Astrocyte (in vitro differentiated cells and primary cell): ENCODE measurements around the gene KRT6B. TPM values are rescaled to one million over a fixed set of nuclear protein-coding genes. Genes with fewer than 3 reads are reported as not detected.

ENCODE experiments used
- DNase-seq: peaks from one replicate; pipeline ENCODE4 v3.0.0-alpha.2; 2010; ENCODE audit warnings: low read depth
- FAIRE-seq: peaks from 2 replicates; lab custom pipeline; 2011; peaks lifted over from hg19 to GRCh38; lab: Jason Lieb, UNC
- H2AFZ ChIP-seq: 2 replicates; pipeline ENCODE4 v1.6.0; 2012; ENCODE audit warnings: low read depth, low read length, inconsistent platforms
- H3K27ac ChIP-seq: 2 replicates; pipeline ENCODE4 v1.5.1; 2011; ENCODE audit warnings: low read depth, low read length, inconsistent platforms
- H3K27me3 ChIP-seq: 2 replicates; pipeline ENCODE4 v1.6.0; 2011; ENCODE audit warnings: low read length, inconsistent platforms; ENCODE audit not compliant: insufficient read depth
- H3K36me3 ChIP-seq: 2 replicates; pipeline ENCODE4 v1.5.1; 2011; ENCODE audit warnings: low read length, inconsistent platforms; ENCODE audit not compliant: insufficient read depth
- H3K4me1 ChIP-seq: 2 replicates; pipeline ENCODE4 v1.5.1; 2011; ENCODE audit warnings: low read length, inconsistent platforms; ENCODE audit not compliant: insufficient read depth
- H3K4me2 ChIP-seq: 2 replicates; pipeline ENCODE4 v1.6.0; 2012; ENCODE audit warnings: low read length, inconsistent platforms
- H3K4me3 ChIP-seq: 2 replicates; pipeline ENCODE4 v1.5.1; 2011; ENCODE audit warnings: low read depth, mild to moderate bottlenecking, low read length, inconsistent platforms; ENCODE audit not compliant: insufficient read depth
- H3K79me2 ChIP-seq: 2 replicates; pipeline ENCODE4 v1.6.0; 2012; ENCODE audit warnings: mild to moderate bottlenecking, low read length, inconsistent platforms; ENCODE audit not compliant: insufficient read depth
- H3K9ac ChIP-seq: 2 replicates; pipeline ENCODE4 v1.6.0; 2012; ENCODE audit warnings: mild to moderate bottlenecking, low read length, inconsistent platforms
- H3K9me3 ChIP-seq: 2 replicates; pipeline ENCODE4 v1.5.1; 2012; ENCODE audit warnings: low read depth, mild to moderate bottlenecking, low read length, inconsistent platforms; ENCODE audit not compliant: insufficient read depth
- H4K20me1 ChIP-seq: 2 replicates; pipeline ENCODE4 v1.6.0; 2012; ENCODE audit warnings: low read length, inconsistent platforms; ENCODE audit not compliant: insufficient read depth
- H3K27ac Mint-ChIP-seq: one replicate; pipeline ENCODE4 v1.8.0; 2021; ENCODE audit warnings: mild to moderate bottlenecking, mixed read lengths; ENCODE audit not compliant: unreplicated experiment
- H3K27me3 Mint-ChIP-seq: one replicate; pipeline ENCODE4 v1.8.0; 2021; ENCODE audit warnings: low read depth, mixed read lengths; ENCODE audit not compliant: unreplicated experiment
- H3K36me3 Mint-ChIP-seq: one replicate; pipeline ENCODE4 v1.8.0; 2021; ENCODE audit warnings: low read depth, mixed read lengths; ENCODE audit not compliant: unreplicated experiment
- H3K4me1 Mint-ChIP-seq: one replicate; pipeline ENCODE4 v1.8.0; 2021; ENCODE audit warnings: low read depth, mixed read lengths; ENCODE audit not compliant: unreplicated experiment
- H3K4me3 Mint-ChIP-seq: one replicate; pipeline ENCODE4 v1.8.0; 2021; ENCODE audit warnings: mild to moderate bottlenecking, moderate library complexity, mixed read lengths; ENCODE audit not compliant: unreplicated experiment
- H3K9me3 Mint-ChIP-seq: one replicate; pipeline ENCODE4 v1.8.0; 2021; ENCODE audit warnings: mild to moderate bottlenecking, mixed read lengths; ENCODE audit not compliant: unreplicated experiment
- EZH2 ChIP-seq: IDR thresholded peaks from 2 replicates; pipeline ENCODE4 v1.6.1; 2012; ENCODE audit warnings: mild to moderate bottlenecking, low read length, inconsistent platforms; ENCODE audit not compliant: insufficient read depth
- total RNA-seq: library from RNA; stranded (reverse); gene quantifications from 2 replicates; pipeline ENCODE4 v1.2.1, GENCODE V29; 2021
- TF ChIP-seq, protein P1 (sequence below): IDR thresholded peaks from 2 replicates; pipeline ENCODE4 v1.5.1; 2011; ENCODE audit warnings: low read depth, mild to moderate bottlenecking, inconsistent platforms, low read length, moderate library complexity; ENCODE audit not compliant: insufficient read depth

KRT6B gene
- total RNA-seq, 1 donor from 2014 or later, result not detected

DNA sequence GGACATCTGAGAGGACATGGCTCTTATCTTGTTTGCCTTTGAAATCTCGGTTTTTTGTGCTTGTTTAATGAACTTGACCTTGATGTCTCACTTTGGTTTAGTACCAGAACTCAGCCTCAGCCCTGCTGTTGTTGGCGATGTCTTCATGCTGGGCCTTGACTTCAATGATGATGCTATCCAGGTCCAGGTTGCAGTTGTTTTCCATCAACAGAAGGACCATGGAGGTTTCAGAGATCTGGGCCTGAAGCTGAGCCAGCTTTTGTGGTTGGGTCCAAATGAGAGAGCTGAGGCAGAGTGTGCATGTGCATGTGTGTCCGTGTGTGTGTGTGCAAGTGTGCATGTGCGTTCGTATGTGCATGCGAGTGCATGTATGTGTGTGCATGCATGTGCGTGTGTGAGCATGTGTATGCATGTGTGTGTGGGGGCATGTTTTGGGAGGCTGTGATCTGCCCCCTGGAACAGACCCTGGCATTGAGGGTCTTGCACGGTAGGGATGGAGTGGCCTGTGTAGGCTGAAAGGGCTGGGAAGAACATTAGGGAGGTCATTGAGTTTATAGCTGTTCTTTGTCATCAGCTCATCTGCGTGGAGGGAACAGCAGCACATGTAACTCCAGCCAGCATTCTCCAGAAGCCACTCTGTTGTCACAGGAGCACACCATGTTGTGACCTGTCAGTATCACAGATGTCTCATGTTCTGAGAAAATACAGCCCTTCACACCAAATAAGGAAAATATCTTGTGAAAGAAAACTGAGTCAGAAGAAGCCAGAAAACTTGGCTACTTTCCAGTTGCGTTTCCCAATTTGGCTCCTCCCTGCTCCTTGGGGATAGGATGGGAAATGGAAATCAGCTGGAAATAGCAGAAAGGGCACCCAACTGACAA lies 35.8 kb downstream of the KRT6B start:
- no peak overlapping the region for H3K4me3 ChIP-seq
- FAIRE-seq (no peak), DNase-seq (peak; percentile 55)
- TF ChIP-seq, protein P1, sequence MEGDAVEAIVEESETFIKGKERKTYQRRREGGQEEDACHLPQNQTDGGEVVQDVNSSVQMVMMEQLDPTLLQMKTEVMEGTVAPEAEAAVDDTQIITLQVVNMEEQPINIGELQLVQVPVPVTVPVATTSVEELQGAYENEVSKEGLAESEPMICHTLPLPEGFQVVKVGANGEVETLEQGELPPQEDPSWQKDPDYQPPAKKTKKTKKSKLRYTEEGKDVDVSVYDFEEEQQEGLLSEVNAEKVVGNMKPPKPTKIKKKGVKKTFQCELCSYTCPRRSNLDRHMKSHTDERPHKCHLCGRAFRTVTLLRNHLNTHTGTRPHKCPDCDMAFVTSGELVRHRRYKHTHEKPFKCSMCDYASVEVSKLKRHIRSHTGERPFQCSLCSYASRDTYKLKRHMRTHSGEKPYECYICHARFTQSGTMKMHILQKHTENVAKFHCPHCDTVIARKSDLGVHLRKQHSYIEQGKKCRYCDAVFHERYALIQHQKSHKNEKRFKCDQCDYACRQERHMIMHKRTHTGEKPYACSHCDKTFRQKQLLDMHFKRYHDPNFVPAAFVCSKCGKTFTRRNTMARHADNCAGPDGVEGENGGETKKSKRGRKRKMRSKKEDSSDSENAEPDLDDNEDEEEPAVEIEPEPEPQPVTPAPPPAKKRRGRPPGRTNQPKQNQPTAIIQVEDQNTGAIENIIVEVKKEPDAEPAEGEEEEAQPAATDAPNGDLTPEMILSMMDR, result no peak
- no peak for TF ChIP-seq EZH2
- no peak overlapping the region for H2AFZ ChIP-seq
- H3K4me1 ChIP-seq, result peaks cover 9% of the 10 kb centered on the region
- Mint-ChIP-seq H3K27me3 (peaks cover 17% of the 10 kb centered on the region), H3K27ac (no peak overlapping the region), H3K9me3 (peaks cover 3% of the 10 kb centered on the region), H3K4me3 (no peak overlapping the region), H3K36me3 (no peaks in the 10 kb centered on the region), H3K4me1 (peaks cover 31% of the 10 kb centered on the region)
- H3K27me3 ChIP-seq, result no peaks in the 10 kb centered on the region
- H3K4me2 ChIP-seq, result no peak overlapping the region
- H3K79me2 ChIP-seq, result no peaks in the 10 kb centered on the region
- H3K9ac ChIP-seq, result no peak overlapping the region
- no peaks in the 10 kb centered on the region for H3K36me3 ChIP-seq
- H3K27ac ChIP-seq, result no peak overlapping the region
- no peaks in the 10 kb centered on the region for H4K20me1 ChIP-seq
- no peaks in the 10 kb centered on the region for H3K9me3 ChIP-seq

DNA sequence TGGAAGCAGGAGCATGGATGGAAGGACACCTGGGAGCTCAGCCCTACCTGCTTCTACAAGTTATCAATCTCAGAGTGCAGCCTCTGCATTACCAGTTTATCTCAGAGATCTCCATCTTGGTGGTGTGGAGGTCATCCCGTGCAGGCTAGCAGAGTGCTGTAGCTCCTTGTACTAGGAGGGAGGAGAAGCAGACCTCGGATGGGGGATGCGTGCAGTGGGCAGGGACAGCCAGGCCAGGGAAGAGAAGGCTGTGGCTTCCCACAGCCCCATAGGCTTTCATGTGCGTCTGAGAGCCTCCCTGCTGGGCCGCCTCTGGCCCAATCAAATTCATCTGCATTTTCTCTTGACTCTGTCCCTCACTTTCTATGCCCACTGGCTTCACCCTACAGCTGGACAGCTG lies 37.0 kb downstream of the KRT6B start:
- no peaks in the 10 kb centered on the region for H3K9me3 ChIP-seq
- H3K36me3 Mint-ChIP-seq, result no peaks in the 10 kb centered on the region
- peaks cover 21% of the 10 kb centered on the region for H3K27me3 Mint-ChIP-seq
- FAIRE-seq, result no peak
- peaks cover 9% of the 10 kb centered on the region for H3K4me1 ChIP-seq
- peaks cover 26% of the 10 kb centered on the region for H3K4me1 Mint-ChIP-seq
- H3K27me3 ChIP-seq, result no peaks in the 10 kb centered on the region
- no peak for DNase-seq
- H3K36me3 ChIP-seq, result no peaks in the 10 kb centered on the region
- no peak overlapping the region for H3K4me3 ChIP-seq
- no peaks in the 10 kb centered on the region for H4K20me1 ChIP-seq
- H3K9ac ChIP-seq, result no peak overlapping the region
- H3K27ac Mint-ChIP-seq, result no peak overlapping the region
- H2AFZ ChIP-seq, result no peak overlapping the region
- no peak overlapping the region for H3K4me2 ChIP-seq
- no peak overlapping the region for H3K27ac ChIP-seq
- H3K4me3 Mint-ChIP-seq, result no peak overlapping the region
- peaks cover 8% of the 10 kb centered on the region for H3K9me3 Mint-ChIP-seq
- TF ChIP-seq, protein P1, result no peak
- no peak for TF ChIP-seq EZH2
- no peaks in the 10 kb centered on the region for H3K79me2 ChIP-seq
